Heart left ventricle (tissue), 16 donors: Measurements from ENCODE around the gene CHIT1. TPM values are rescaled to one million over a fixed set of nuclear protein-coding genes. Genes with fewer than 3 reads are reported as not detected.

ENCODE experiments used
- ATAC-seq, 4 donors: fragments of 200-7000 bp; cut with Tn5 transposase; one replicate each; pipeline ENCODE4 v1.9.1; 2020 to 2022; ENCODE audit warnings: moderate library complexity in 4 of 4, mild to moderate bottlenecking in 3 of 4, moderate number of reproducible peaks in 1 of 4
- DNase-seq, 5 donors: peaks; one replicate each; pipeline ENCODE4 v3.0.0-alpha.2; 2020
- H3K27ac ChIP-seq, 12 donors: fragments of 200-600 bp; sonication (generic) in 4 of 12; one replicate each; pipeline versions ENCODE4 v1.5.0 to v1.8.0; 2016 to 2022; ENCODE audit warnings: mild to moderate bottlenecking in 2 of 12
- H3K27me3 ChIP-seq, 9 donors: fragments of 200-600 bp; sonication (generic) in 2 of 9; one replicate each; pipeline versions ENCODE4 v1.5.1 to v1.8.0; 2016 to 2022; ENCODE audit warnings: mild to moderate bottlenecking in 3 of 9
- H3K36me3 ChIP-seq, 9 donors: fragments of 200-600 bp; sonication (generic) in 2 of 9; one replicate each; pipeline versions ENCODE4 v1.5.0 to v1.8.0; 2018 to 2022; ENCODE audit warnings: mild to moderate bottlenecking in 2 of 9
- H3K4me1 ChIP-seq, 12 donors: fragments of 200-600 bp; sonication (generic) in 4 of 12; one replicate each; pipeline versions ENCODE4 v1.5.0 to v1.8.0; 2016 to 2022; ENCODE audit warnings: mild to moderate bottlenecking in 3 of 12
- H3K4me3 ChIP-seq, 12 donors: fragments of 200-600 bp; sonication (generic) in 4 of 12; one replicate each; pipeline versions ENCODE4 v1.5.0 to v1.8.0; 2017 to 2022; ENCODE audit warnings: mild to moderate bottlenecking in 9 of 12, moderate library complexity in 4 of 12
- H3K9me3 ChIP-seq, 12 donors: fragments of 200-600 bp; sonication (generic) in 4 of 12; one replicate each; pipeline versions ENCODE4 v1.5.0 to v1.8.0; 2016 to 2022; ENCODE audit warnings: mild to moderate bottlenecking in 1 of 12
- CTCF ChIP-seq, 12 donors: fragments of 200-600 bp; sonication (generic) in 4 of 12; IDR thresholded peaks; one replicate each; pipeline versions ENCODE4 v1.5.0 to v1.8.0; 2018 to 2022; ENCODE audit warnings: antibody characterized with exemption in 12 of 12, mild to moderate bottlenecking in 5 of 12
- POLR2A ChIP-seq, 2 donors: fragments of 450-650 bp; IDR thresholded peaks; one replicate each; pipeline ENCODE4 v1.6.1; 2017; ENCODE audit warnings: antibody characterized with exemption in 2 of 2, mild to moderate bottlenecking in 2 of 2, moderate library complexity in 2 of 2
- WGBS, 4 donors: extraction: QIAGEN DNeasy Blood & Tissue Kit in 2 of 4; methylation state at CpG; one replicate each; pipeline versions ENCODE4 v1.1.5 to v1.1.7; 2013 to 2018; 5-methylcytosine and 5-hydroxymethylcytosine counted together
- intact Hi-C, 10 donors: fragments of 100-400 bp; cut with DNase I; formaldehyde crosslinking; loops; one replicate each; pipeline versions ENCODE4 v1.11.1 to v1.14.2; 2022
- polyA plus RNA-seq, 2 donors: library from polyadenylated mRNA; stranded (reverse); fragments of 200-250 nt; gene quantifications; one replicate each; pipeline ENCODE4 v1.2.3, GENCODE V29; 2013
- total RNA-seq, 9 donors: library from RNA; depleted of rRNA in 2 of 9; stranded (reverse); fragments of >200 nt in 2 of 9; fragmentation: NEBNext Ultra II Directional in 3 of 9; extraction: Animal tissue kit (Norgen Biotek cat#: 25700) in 3 of 9; gene quantifications; one replicate each; pipeline versions ENCODE4 v1.1.0 to v1.2.4, GENCODE V29; 2016 to 2023
- donor health status: ischemic (EF 13 %, LVEDD 7.1; RV severe dilation, severe dysfunction).
- donor health status: healthy with polysubstance abuse.
- donor health status: DM: no; HTN: yes; CAD: no.
- donor health status: DM: no; HTN: no; CAD: no.
- donor health status: ischemic (EF 25% LVEDD 6.9; RV normal size, moderate dysfunction).
- donor health status: ischemic (EF 25% LVEDD 5.7; RV mildly dilated, moderate dysfunction).
- donor health status: healthy.
- donor health status: DM: yes; HTN: yes; CAD: no.
- donor health status: ischemic (EF 35%, LVEDD 5.7; RV mildly dilated, moderate dysfunction).
- donor health status: nonischemic (EF 11% LVEDD 7.7; RV severe dilation, severe dysfunction).
- donor health status: DM: yes; HTN: yes; CAD: no.
- donor health status: PGD.
- donor health status: ischemic (EF 29% LVEDD 5.4; RV normal size, mild dysfunction).
- donor health status: nonischemic (EF 23%, LVEDD 6.1; RV moderate dilation, normal function).

The CHIT1 gene
- total and polyA plus RNA-seq, 11 donors = 0.05 to 1.7 (median 0.22) TPM; not detected in 6

GRCh38 chr1:203206129-203206687, 23.3 kb downstream of the CHIT1 start:
- DNase-seq (no peak), ATAC-seq (no peak)
- Histone ChIP-seq H3K4me1 (peaks cover 0 to 15% (median 0%) of the 10 kb centered on the region in 12 donors), H3K36me3 (no peaks in the 10 kb centered on the region), H3K9me3 (no peaks in the 10 kb centered on the region), H3K4me3 (no peak overlapping the region), H3K27ac (no peak overlapping the region), H3K27me3 (no peaks in the 10 kb centered on the region)
- intact Hi-C loops = no loop called here
- TF ChIP-seq CTCF (IDR thresholded peaks at IDR 0.05) (no peak), POLR2A (IDR thresholded peaks at IDR 0.05) (no peak)
- 73 to 89% (median 80%) methylated on average over 5 of the region's 5 CpGs for WGBS, 4 donors

- no peak for ATAC-seq
- Histone ChIP-seq H3K4me1 (peaks cover 0 to 30% (median 3%) of the 10 kb centered on the region in 12 donors), H3K27ac (no peak overlapping the region), H3K9me3 (no peaks in the 10 kb centered on the region), H3K36me3 (no peaks in the 10 kb centered on the region), H3K27me3 (no peaks in the 10 kb centered on the region), H3K4me3 (no peak overlapping the region)
- intact Hi-C loops = no loop called here
- WGBS, 4 donors = 86 to 92% (median 88%) methylated on average over 2 of the region's 2 CpGs
- no peak for TF ChIP-seq CTCF (IDR thresholded peaks at IDR 0.05)
- no peak for TF ChIP-seq POLR2A (IDR thresholded peaks at IDR 0.05)
- peak in 1 of 5 donors; percentile 26 for DNase-seq
Measured at GRCh38 chr1:203204756-203205155, 24.7 kb downstream of the CHIT1 start.

GRCh38 chr1:203202431-203203245, 26.8 kb downstream of the CHIT1 start:
- H3K9me3 ChIP-seq = no peaks in the 10 kb centered on the region
- TF ChIP-seq CTCF (IDR thresholded peaks at IDR 0.05) (no peak), POLR2A (IDR thresholded peaks at IDR 0.05) (no peak)
- intact Hi-C loops = no loop called here
- H3K36me3 ChIP-seq = no peaks in the 10 kb centered on the region
- ATAC-seq (peak; percentile 62 to 85 (median 80)), DNase-seq (peak in 4 of 5 donors; percentile 25 to 75 (median 60))
- H3K27me3 ChIP-seq = no peaks in the 10 kb centered on the region
- H3K4me3 ChIP-seq = no peak overlapping the region
- WGBS, 4 donors = 74 to 82% (median 78%) methylated on average over 15 of the region's 15 CpGs
- H3K4me1 ChIP-seq = peaks cover 0 to 36% (median 5%) of the 10 kb centered on the region in 12 donors
- H3K27ac ChIP-seq = peak overlapping the region in 10 of 12 donors; percentile 33 to 77 (median 58)

GRCh38 chr1:203201516-203202205, 27.8 kb downstream of the CHIT1 start:
- TF ChIP-seq CTCF (IDR thresholded peaks at IDR 0.05) (no peak), POLR2A (IDR thresholded peaks at IDR 0.05) (no peak)
- DNase-seq = no peak
- H3K4me3 ChIP-seq = no peak overlapping the region
- H3K27me3 ChIP-seq = no peaks in the 10 kb centered on the region
- WGBS, 4 donors = 73 to 85% (median 77%) methylated on average over 10 of the region's 10 CpGs
- intact Hi-C loops = no loop called here
- no peaks in the 10 kb centered on the region for H3K9me3 ChIP-seq
- no peak for ATAC-seq
- no peaks in the 10 kb centered on the region for H3K36me3 ChIP-seq
- peak overlapping the region in 10 of 12 donors; percentile 33 to 77 (median 54) for H3K27ac ChIP-seq
- H3K4me1 ChIP-seq = peaks cover 0 to 36% (median 5%) of the 10 kb centered on the region in 12 donors
